HEK293 (cell line): ENCODE results near the gene MTHFS.
"Not testable (repeated sequence)": the region's sequence is repeated elsewhere in the genome, so short reads cannot be mapped to it uniquely, and the experiment has no call there.

Experiments used
- CTCF ChIA-PET: fragments of 350-600 bp; formaldehyde crosslinking; extraction: SDS; loops from one replicate; lab custom pipeline; 2021; ENCODE audit warnings: antibody characterized with exemption; lab: Yijun Ruan, JAX
- POLR2A ChIA-PET: fragments of 300-600 bp; formaldehyde crosslinking; extraction: SDS; loops from one replicate; lab custom pipeline; 2020; ENCODE audit warnings: antibody characterized with exemption, inconsistent platforms; lab: Yijun Ruan, JAX
- H3K27ac ChIP-seq: fragments of 200-500 bp; sonication (Bioruptor generic); 2 replicates; pipeline ENCODE4 v1.5.1; 2014; ENCODE audit warnings: low read depth, low read length, control low read depth, inconsistent platforms; ENCODE audit errors: extremely low read depth
- H3K36me3 ChIP-seq, 2 experiments: fragments of 200-500 bp in 1 of 2; sonication (Bioruptor generic) in 1 of 2; 1 replicate in 1 of 2; 2 replicates in 1 of 2; pipeline ENCODE4 v1.5.1; 2014 to 2017; ENCODE audit warnings: inconsistent platforms in 2 of 2, low read length in 2 of 2; ENCODE audit not compliant: control insufficient read depth in 2 of 2, insufficient read depth in 1 of 2
- H3K4me1 ChIP-seq: fragments of 200-500 bp; sonication (Bioruptor generic); 2 replicates; pipeline ENCODE4 v1.5.1; 2014; ENCODE audit warnings: mild to moderate bottlenecking, low read length, inconsistent platforms; ENCODE audit not compliant: control insufficient read depth, insufficient read depth
- H3K4me3 ChIP-seq: 2 replicates; pipeline ENCODE4 v1.5.1; 2011; ENCODE audit warnings: low read depth, mild to moderate bottlenecking, control low read depth, low read length, moderate library complexity
- H3K9me3 ChIP-seq: fragments of 200-500 bp; sonication (Bioruptor generic); 2 replicates; pipeline ENCODE4 v1.5.1; 2014; ENCODE audit warnings: low read depth, low read length, inconsistent platforms; ENCODE audit not compliant: control insufficient read depth, insufficient read depth
- BCL11A ChIP-seq: fragments of 450-650 bp; formaldehyde crosslinking; IDR thresholded peaks from 2 replicates; pipeline ENCODE4 v1.5.1; 2016; ENCODE audit warnings: low read depth, missing biosample characterization, missing genetic modification characterization
- GLI4 ChIP-seq: fragments of 450-650 bp; formaldehyde crosslinking; IDR thresholded peaks from 2 replicates; pipeline ENCODE4 v1.5.1; 2016; ENCODE audit warnings: missing biosample characterization, missing genetic modification characterization
- HIC1 ChIP-seq: fragments of 450-650 bp; formaldehyde crosslinking; IDR thresholded peaks from 2 replicates; pipeline ENCODE4 v1.5.1; 2016; ENCODE audit warnings: missing biosample characterization, missing genetic modification characterization
- IKZF3 ChIP-seq: fragments of 450-650 bp; IDR thresholded peaks from 2 replicates; pipeline ENCODE4 v1.5.0; 2018; ENCODE audit warnings: missing biosample characterization, mild to moderate bottlenecking, missing genetic modification characterization, moderate library complexity
- KLF8 ChIP-seq: fragments of 450-650 bp; formaldehyde crosslinking; IDR thresholded peaks from 2 replicates; pipeline ENCODE4 v1.5.1; 2016; ENCODE audit warnings: missing biosample characterization, missing genetic modification characterization
- KLF9 ChIP-seq: fragments of 450-650 bp; formaldehyde crosslinking; IDR thresholded peaks from 2 replicates; pipeline ENCODE4 v1.5.1; 2016; ENCODE audit warnings: missing biosample characterization, missing genetic modification characterization, low read depth
- PRDM4 ChIP-seq: fragments of 450-650 bp; formaldehyde crosslinking; IDR thresholded peaks from 2 replicates; pipeline ENCODE4 v1.5.1; 2017; ENCODE audit warnings: missing biosample characterization, missing genetic modification characterization
- ZBTB17 ChIP-seq: fragments of 450-650 bp; formaldehyde crosslinking; IDR thresholded peaks from 2 replicates; pipeline ENCODE4 v1.5.1; 2016; ENCODE audit warnings: missing biosample characterization, missing genetic modification characterization
- ZBTB20 ChIP-seq: fragments of 450-650 bp; formaldehyde crosslinking; IDR thresholded peaks from 2 replicates; pipeline ENCODE4 v1.5.1; 2016; ENCODE audit warnings: missing biosample characterization, missing genetic modification characterization
- ZIC2 ChIP-seq: fragments of 450-650 bp; formaldehyde crosslinking; IDR thresholded peaks from 2 replicates; pipeline ENCODE4 v1.5.1; 2016; ENCODE audit warnings: missing biosample characterization, missing genetic modification characterization
- ZNF184 ChIP-seq: fragments of 450-650 bp; IDR thresholded peaks from 2 replicates; pipeline ENCODE4 v1.5.1; 2018; ENCODE audit warnings: missing biosample characterization, mild to moderate bottlenecking, missing genetic modification characterization
- ZNF221 ChIP-seq: fragments of 450-650 bp; formaldehyde crosslinking; IDR thresholded peaks from 2 replicates; pipeline ENCODE4 v1.5.1; 2017; ENCODE audit warnings: missing biosample characterization, missing genetic modification characterization, borderline replicate concordance
- ZNF23 ChIP-seq: fragments of 450-650 bp; formaldehyde crosslinking; IDR thresholded peaks from 2 replicates; pipeline ENCODE4 v1.5.1; 2016; ENCODE audit warnings: missing biosample characterization, missing genetic modification characterization, borderline replicate concordance
- ZNF274 ChIP-seq, 2 experiments: fragments of 200-500 bp in 1 of 2; fragments of 450-650 bp in 1 of 2; sonication (Bioruptor generic) in 1 of 2; formaldehyde crosslinking in 1 of 2; IDR thresholded peaks; 2 replicates each; pipeline versions ENCODE4 v1.5.1 to v1.6.1; 2014 to 2016; ENCODE audit warnings: borderline replicate concordance in 1 of 2, inconsistent platforms in 1 of 2, low read length in 1 of 2, missing biosample characterization in 1 of 2, missing genetic modification characterization in 1 of 2
- ZNF362 ChIP-seq: fragments of 450-650 bp; formaldehyde crosslinking; IDR thresholded peaks from 2 replicates; pipeline ENCODE4 v1.5.1; 2016; ENCODE audit warnings: missing biosample characterization, missing genetic modification characterization
- ZNF571 ChIP-seq: fragments of 450-650 bp; formaldehyde crosslinking; IDR thresholded peaks from 2 replicates; pipeline ENCODE4 v1.5.0; 2017; ENCODE audit warnings: missing biosample characterization, missing genetic modification characterization
- ZNF707 ChIP-seq: fragments of 450-650 bp; formaldehyde crosslinking; IDR thresholded peaks from 2 replicates; pipeline ENCODE4 v1.5.1; 2016; ENCODE audit warnings: missing biosample characterization, missing genetic modification characterization
- ZSCAN16 ChIP-seq: fragments of 450-650 bp; formaldehyde crosslinking; IDR thresholded peaks from 2 replicates; pipeline ENCODE4 v1.5.1; 2016; ENCODE audit warnings: missing biosample characterization, missing genetic modification characterization
- TF ChIP-seq, protein P1 (sequence below): fragments of 450-650 bp; formaldehyde crosslinking; IDR thresholded peaks from 2 replicates; pipeline ENCODE4 v1.5.1; 2016; ENCODE audit warnings: missing biosample characterization, missing genetic modification characterization
- TF ChIP-seq, protein P2 (sequence below): fragments of 450-650 bp; formaldehyde crosslinking; IDR thresholded peaks from 2 replicates; pipeline ENCODE4 v1.5.1; 2016; ENCODE audit warnings: missing biosample characterization, missing genetic modification characterization

MTHFS gene

DNA sequence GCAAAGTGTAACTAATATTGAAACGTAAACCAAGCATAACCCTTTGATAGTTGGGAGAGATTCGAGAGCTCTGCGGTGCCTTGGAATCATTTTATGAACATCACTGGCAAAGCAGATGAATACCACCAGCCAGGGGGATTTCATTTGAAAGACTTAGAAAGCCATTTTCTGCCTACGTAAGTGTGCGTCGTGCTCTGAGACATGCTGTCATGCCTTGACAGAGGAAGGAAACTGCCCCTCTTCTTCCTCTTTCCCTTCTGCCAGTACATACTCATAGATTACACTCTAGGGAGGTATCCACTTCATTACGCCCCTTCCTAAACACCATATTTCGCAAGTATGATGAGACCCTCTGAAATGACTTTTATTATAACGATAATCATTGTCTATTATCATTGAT lies 3.3 kb upstream of the MTHFS start (continued):
- no peak for TF ChIP-seq BCL11A (tag by site-specific recombination)
- no peak for TF ChIP-seq ZIC2 (tag by site-specific recombination)
- TF ChIP-seq ZNF362 (tag by site-specific recombination): no peak
- no peak for TF ChIP-seq KLF9
- TF ChIP-seq ZNF571: no peak
- TF ChIP-seq ZNF274 (IDR thresholded peaks at IDR 0.05; ENCODE audit: low read length): no peak
- no peak for TF ChIP-seq ZNF274 (tag by site-specific recombination; IDR thresholded peaks at IDR 0.05; ENCODE audit: borderline replicate concordance)
- no peak for TF ChIP-seq ZBTB17 (tag by site-specific recombination)
- no peak for TF ChIP-seq ZSCAN16 (tag by site-specific recombination)
- no peak for TF ChIP-seq ZNF221 (tag by site-specific recombination)
- no peak for TF ChIP-seq HIC1

- H3K36me3 ChIP-seq, H3K4me1 ChIP-seq, H3K4me3 ChIP-seq, H3K27ac ChIP-seq, H3K9me3 ChIP-seq: not testable (repeated sequence)
- POLR2A ChIA-PET: interaction anchor here (1.4 to 4.7 kb wide), 2 partner anchors 25 kb away, joined by 5 to 51 read pairs; no protein-coding TSS in a partner anchor
- CTCF ChIA-PET: interaction anchor here (0.6 to 1.4 kb wide), 3 partner anchors 45 to 94 kb away, joined by 3 read pairs; no protein-coding TSS in a partner anchor
Observed at GRCh38 chr15:79898786-79899185, 2.0 kb upstream of the MTHFS start.

DNA sequence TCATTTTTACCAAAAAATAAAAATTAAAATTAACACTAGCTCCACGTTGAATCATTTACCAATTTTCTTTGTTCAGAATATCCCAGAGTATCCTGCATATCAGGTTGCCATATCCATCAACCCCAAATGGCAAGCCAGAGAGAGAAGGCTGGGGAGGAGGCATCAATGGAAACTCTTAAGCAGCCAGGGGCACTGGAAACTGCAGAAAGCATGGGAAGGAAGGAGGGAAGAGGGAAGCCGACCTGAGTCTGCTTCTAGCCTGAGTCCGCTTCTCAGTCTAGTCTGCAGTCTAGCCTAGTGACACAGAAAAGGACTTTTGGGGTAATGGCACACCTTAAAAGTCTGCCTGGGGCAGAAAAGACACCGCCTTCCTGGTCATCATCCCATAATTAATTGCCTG lies 1.6 kb upstream of the MTHFS start:
- Histone ChIP-seq H3K27ac (no peak overlapping the region), H3K4me3 (no peak overlapping the region), H3K9me3 (no peaks in the 10 kb centered on the region), H3K36me3 (no peaks in the 10 kb centered on the region; a peak in 1 of 3 replicates), H3K4me1 (peaks cover 3% of the 10 kb centered on the region; the same call in 1 of the 2 replicates)
- CTCF ChIA-PET: interaction anchor here (0.7 to 1.4 kb wide), 4 partner anchors 45 to 422 kb away, joined by 3 to 4 read pairs (median 3); no protein-coding TSS in a partner anchor
- peak; percentile 98 for TF ChIP-seq PRDM4 (tag by site-specific recombination)
- no peak for TF ChIP-seq ZIC2 (tag by site-specific recombination)
- POLR2A ChIA-PET: interaction anchor here (4.7 kb wide), 1 partner anchor 25 kb away, joined by 51 read pairs; no protein-coding TSS in a partner anchor

DNA sequence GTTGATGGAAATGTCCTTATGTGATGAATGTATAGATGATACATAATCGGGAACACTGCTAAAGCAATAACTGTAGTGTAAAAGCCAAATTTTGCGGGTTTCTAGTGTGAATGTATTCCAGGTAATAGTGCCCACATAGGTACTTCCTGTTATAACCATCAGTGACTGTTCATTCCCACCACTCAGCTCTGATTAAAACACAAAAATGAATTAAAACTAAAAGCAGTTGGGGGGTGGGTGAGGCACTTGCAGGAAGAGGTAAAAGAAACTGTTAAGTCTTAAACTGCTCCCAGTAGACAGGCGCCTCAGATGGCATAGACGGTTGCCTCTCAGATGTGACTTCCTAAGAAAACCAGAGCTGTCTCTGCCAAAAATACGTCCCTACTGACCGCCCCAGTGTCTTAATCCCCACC lies 893 bp upstream of the MTHFS start:
- peaks cover 0 to 5% of the 10 kb centered on the region in 2 experiments; a peak in 1 of 3 replicates for H3K36me3 ChIP-seq
- POLR2A ChIA-PET: interaction anchor here (4.7 kb wide), 1 partner anchor 26 kb away, joined by 51 read pairs; no protein-coding TSS in a partner anchor
- CTCF ChIA-PET: interaction anchor here (0.6 to 1.4 kb wide), 5 partner anchors 39 to 494 kb away, joined by 3 to 4 read pairs (median 3); no protein-coding TSS in a partner anchor
- no peak overlapping the region for H3K4me3 ChIP-seq
- peak overlapping the region; percentile 97; the same call in 1 of the 2 replicates for H3K27ac ChIP-seq
- H3K4me1 ChIP-seq: peaks cover 3% of the 10 kb centered on the region; the same call in 1 of the 2 replicates
- H3K9me3 ChIP-seq: no peaks in the 10 kb centered on the region
- TF ChIP-seq ZNF184: no peak
- no peak for TF ChIP-seq KLF8 (tag by site-specific recombination)
- no peak for TF ChIP-seq ZNF707 (tag by site-specific recombination)
- TF ChIP-seq, protein P1, sequence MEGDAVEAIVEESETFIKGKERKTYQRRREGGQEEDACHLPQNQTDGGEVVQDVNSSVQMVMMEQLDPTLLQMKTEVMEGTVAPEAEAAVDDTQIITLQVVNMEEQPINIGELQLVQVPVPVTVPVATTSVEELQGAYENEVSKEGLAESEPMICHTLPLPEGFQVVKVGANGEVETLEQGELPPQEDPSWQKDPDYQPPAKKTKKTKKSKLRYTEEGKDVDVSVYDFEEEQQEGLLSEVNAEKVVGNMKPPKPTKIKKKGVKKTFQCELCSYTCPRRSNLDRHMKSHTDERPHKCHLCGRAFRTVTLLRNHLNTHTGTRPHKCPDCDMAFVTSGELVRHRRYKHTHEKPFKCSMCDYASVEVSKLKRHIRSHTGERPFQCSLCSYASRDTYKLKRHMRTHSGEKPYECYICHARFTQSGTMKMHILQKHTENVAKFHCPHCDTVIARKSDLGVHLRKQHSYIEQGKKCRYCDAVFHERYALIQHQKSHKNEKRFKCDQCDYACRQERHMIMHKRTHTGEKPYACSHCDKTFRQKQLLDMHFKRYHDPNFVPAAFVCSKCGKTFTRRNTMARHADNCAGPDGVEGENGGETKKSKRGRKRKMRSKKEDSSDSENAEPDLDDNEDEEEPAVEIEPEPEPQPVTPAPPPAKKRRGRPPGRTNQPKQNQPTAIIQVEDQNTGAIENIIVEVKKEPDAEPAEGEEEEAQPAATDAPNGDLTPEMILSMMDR: no peak
- no peak for TF ChIP-seq ZBTB20 (tag by site-specific recombination)
- TF ChIP-seq, protein P2, sequence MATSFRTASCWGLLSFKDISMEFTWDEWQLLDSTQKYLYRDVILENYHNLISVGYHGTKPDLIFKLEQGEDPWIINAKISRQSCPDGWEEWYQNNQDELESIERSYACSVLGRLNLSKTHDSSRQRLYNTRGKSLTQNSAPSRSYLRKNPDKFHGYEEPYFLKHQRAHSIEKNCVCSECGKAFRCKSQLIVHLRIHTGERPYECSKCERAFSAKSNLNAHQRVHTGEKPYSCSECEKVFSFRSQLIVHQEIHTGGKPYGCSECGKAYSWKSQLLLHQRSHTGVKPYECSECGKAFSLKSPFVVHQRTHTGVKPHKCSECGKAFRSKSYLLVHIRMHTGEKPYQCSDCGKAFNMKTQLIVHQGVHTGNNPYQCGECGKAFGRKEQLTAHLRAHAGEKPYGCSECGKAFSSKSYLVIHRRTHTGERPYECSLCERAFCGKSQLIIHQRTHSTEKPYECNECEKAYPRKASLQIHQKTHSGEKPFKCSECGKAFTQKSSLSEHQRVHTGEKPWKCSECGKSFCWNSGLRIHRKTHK (tag by site-specific recombination): no peak
- TF ChIP-seq GLI4 (tag by site-specific recombination): no peak
- no peak for TF ChIP-seq ZNF23
- TF ChIP-seq IKZF3 (tag by site-specific recombination): no peak
